Small intestine (tissue), 7 donors: Measurements from ENCODE around the gene PLTP. TPM values are rescaled to one million over a fixed set of nuclear protein-coding genes. Genes with fewer than 3 reads are reported as not detected.

Experiments
- DNase-seq, 2 donors: peaks; one replicate each; pipeline versions ENCODE4 v3.0.0 to v3.0.0-alpha.2; 2013
- FAIRE-seq: peaks from 2 replicates; lab custom pipeline; 2012; peaks lifted over from hg19 to GRCh38; lab: Jason Lieb, UNC
- H3K27ac ChIP-seq, 3 donors: one replicate each; pipeline ENCODE4 v1.5.1; 2013; ENCODE audit warnings: low read length in 2 of 3, mild to moderate bottlenecking in 2 of 3, control low read depth in 1 of 3, inconsistent platforms in 1 of 3, low read depth in 1 of 3, moderate library complexity in 1 of 3
- H3K27me3 ChIP-seq, 3 donors: one replicate each; pipeline ENCODE4 v1.6.1; 2013; ENCODE audit warnings: low read length in 3 of 3, inconsistent platforms in 1 of 3; ENCODE audit not compliant: control insufficient read depth in 3 of 3, insufficient read depth in 3 of 3
- H3K36me3 ChIP-seq, 3 donors: one replicate each; pipeline ENCODE4 v1.6.1; 2013; ENCODE audit warnings: low read length in 3 of 3, inconsistent platforms in 1 of 3, low read depth in 1 of 3, mild to moderate bottlenecking in 1 of 3, moderate library complexity in 1 of 3; ENCODE audit not compliant: control insufficient read depth in 3 of 3, insufficient read depth in 2 of 3
- H3K4me1 ChIP-seq, 3 donors: one replicate each; pipeline ENCODE4 v1.6.1; 2013; ENCODE audit warnings: low read length in 2 of 3, inconsistent platforms in 1 of 3, low read depth in 1 of 3, mild to moderate bottlenecking in 1 of 3, moderate library complexity in 1 of 3; ENCODE audit not compliant: control insufficient read depth in 3 of 3, insufficient read depth in 2 of 3
- H3K4me3 ChIP-seq, 3 donors: one replicate each; pipeline ENCODE4 v1.5.1; 2013; ENCODE audit warnings: low read length in 3 of 3, control low read depth in 1 of 3, inconsistent platforms in 1 of 3, low read depth in 1 of 3, mild to moderate bottlenecking in 1 of 3, moderate library complexity in 1 of 3
- H3K9me3 ChIP-seq, 2 donors: one replicate each; pipeline ENCODE4 v1.6.1; 2013; ENCODE audit warnings: low read depth in 1 of 2, low read length in 1 of 2; ENCODE audit not compliant: control insufficient read depth in 2 of 2, insufficient read depth in 1 of 2
- WGBS, 3 donors: extraction: QIAGEN DNeasy Blood & Tissue Kit; methylation state at CpG; one replicate each; pipeline ENCODE4 v1.1.7; 2013; 5-methylcytosine and 5-hydroxymethylcytosine counted together
- polyA plus RNA-seq, 4 donors: library from polyadenylated mRNA; stranded (reverse) in 3 of 4; unstranded in 1 of 4; fragments of 200-250 nt in 3 of 4; fragments of 120-200 nt in 1 of 4; gene quantifications; one replicate each; pipeline versions ENCODE4 v1.2.1 to v1.2.3, GENCODE V29; 2013
- donor health status: healthy with polysubstance abuse.
- donor health status: control.
- donor health status: control.
- donor health status: Bipolar disorder and iron deficiency.
- donor health status: healthy.

PLTP gene
- polyA plus RNA-seq, 4 donors, result 2.0 to 67.4 (median 17.1) TPM

- no peaks in the 10 kb centered on the region for H3K9me3 ChIP-seq
- H3K27ac ChIP-seq, result peak overlapping the region in 1 of 3 donors; percentile 61
- no peaks in the 10 kb centered on the region for H3K27me3 ChIP-seq
- H3K4me3 ChIP-seq, result no peak overlapping the region
- peaks cover 5 to 67% (median 6%) of the 10 kb centered on the region in 3 donors for H3K36me3 ChIP-seq
- WGBS, 3 donors, result 95 to 96% (median 96%) methylated on average over 2 of the region's 2 CpGs
- peaks cover 0 to 15% (median 3%) of the 10 kb centered on the region in 3 donors for H3K4me1 ChIP-seq
- DNase-seq (no peak), FAIRE-seq (no peak)
Observed at GRCh38 chr20:45850238-45850637, 61.7 kb downstream of the PLTP start.

GRCh38 chr20:45848969-45849582 is 62.9 kb downstream of the PLTP start:
- FAIRE-seq (no peak), DNase-seq (no peak)
- no peak overlapping the region for H3K27ac ChIP-seq
- H3K4me1 ChIP-seq, result peaks cover 0 to 8% (median 0%) of the 10 kb centered on the region in 3 donors
- H3K27me3 ChIP-seq, result no peaks in the 10 kb centered on the region
- H3K36me3 ChIP-seq, result peaks cover 10 to 66% (median 12%) of the 10 kb centered on the region in 3 donors
- WGBS, 3 donors, result 89 to 93% (median 91%) methylated on average over 8 of the region's 8 CpGs
- H3K9me3 ChIP-seq, result no peaks in the 10 kb centered on the region
- no peak overlapping the region for H3K4me3 ChIP-seq

Other genes starting within 250 kb of the PLTP start
- gene WFDC11, start 241.9 kb downstream of the PLTP start, polyA plus RNA-seq, result not detected
- gene WFDC13, start 210.1 kb downstream of the PLTP start, polyA plus RNA-seq, result under 1 TPM in 1 of 4 donors, not detected in 3; 0.04 TPM
- gene WFDC10B, start 207.1 kb downstream of the PLTP start, polyA plus RNA-seq, result under 1 TPM in 1 of 4 donors, not detected in 3; 0.16 TPM
- gene SPINT4, start 189.8 kb downstream of the PLTP start, polyA plus RNA-seq, result not detected
- gene WFDC3, start 120.3 kb downstream of the PLTP start, polyA plus RNA-seq, result under 1 TPM in 2 of 4 donors, not detected in 2; 0.44 to 0.81 TPM
- 10 to 100 TPM; 27.9 to 42.7 (median 36.9) TPM for gene DNTTIP1, start 120.2 kb downstream of the PLTP start, polyA plus RNA-seq
- 10 to 100 TPM; 10.8 to 99.6 (median 24.0) TPM for gene UBE2C, start 99.5 kb downstream of the PLTP start, polyA plus RNA-seq
- 10 to 100 TPM in 2 of 4 donors, 1 to 10 TPM in 2; 2.6 to 23.7 (median 13.5) TPM for gene TNNC2, start 84.8 kb downstream of the PLTP start, polyA plus RNA-seq
- gene SNX21, start 78.4 kb downstream of the PLTP start, polyA plus RNA-seq, result 10 to 100 TPM in 2 of 4 donors, 1 to 10 TPM in 2; 7.8 to 14.6 (median 10.1) TPM
- gene ACOT8, start 54.8 kb downstream of the PLTP start, polyA plus RNA-seq, result 100 to 1,000 TPM in 1 of 4 donors, 10 to 100 TPM in 3; 28.6 to 123 (median 47.6) TPM
- gene ZSWIM3, start 54.5 kb downstream of the PLTP start, polyA plus RNA-seq, result 1 to 10 TPM; 2.7 to 6.8 (median 4.1) TPM
- 10 to 100 TPM in 1 of 4 donors, 1 to 10 TPM in 3; 2.5 to 17.1 (median 3.6) TPM for gene ZSWIM1, start 30.9 kb downstream of the PLTP start, polyA plus RNA-seq
- gene SPATA25, start 24.5 kb downstream of the PLTP start, polyA plus RNA-seq, result 10 to 100 TPM in 1 of 4 donors, 1 to 10 TPM in 1, not detected in 2; 1.8 to 16.4 TPM
- 10 to 100 TPM in 1 of 4 donors, 1 to 10 TPM in 3; 2.9 to 20.2 (median 4.0) TPM for gene NEURL2, start 20.9 kb downstream of the PLTP start, polyA plus RNA-seq
- 1,000 to 10,000 TPM in 1 of 4 donors, 100 to 1,000 TPM in 2, 10 to 100 TPM in 1; 78.9 to 1,454 (median 115) TPM for gene CTSA, start 20.8 kb downstream of the PLTP start, polyA plus RNA-seq
- 10 to 100 TPM; 16.1 to 30.0 (median 26.8) TPM for gene PCIF1, start 22.5 kb upstream of the PLTP start, polyA plus RNA-seq
- 10 to 100 TPM; 10.7 to 20.8 (median 13.1) TPM for gene ZNF335, start 60.0 kb upstream of the PLTP start, polyA plus RNA-seq
- 1 to 10 TPM in 1 of 4 donors, under 1 TPM in 2, not detected in 1; 0.66 to 3.2 (median 0.81) TPM for gene MMP9, start 96.8 kb upstream of the PLTP start, polyA plus RNA-seq
- 1 to 10 TPM in 2 of 4 donors, not detected in 2; 2.1 to 4.6 TPM for gene SLC12A5, start 117.1 kb upstream of the PLTP start, polyA plus RNA-seq
- gene NCOA5, start 177.8 kb upstream of the PLTP start, polyA plus RNA-seq, result 10 to 100 TPM; 13.2 to 36.8 (median 14.7) TPM
- gene CD40, start 206.2 kb upstream of the PLTP start, polyA plus RNA-seq, result 10 to 100 TPM in 2 of 4 donors, 1 to 10 TPM in 2; 2.0 to 14.5 (median 6.5) TPM